ENCODE results near the gene BLOC1S5.

GRCh38 chr6:8108031-8108660, 44.0 kb upstream of the BLOC1S5 start:
- TF ChIP-seq MAX (IDR thresholded peaks at IDR 0.05) (peak; percentile 46; the same call in 1 of the 2 replicates), POLR2A (IDR thresholded peaks at IDR 0.05; ENCODE audit: insufficient read depth in 1 of 2, low read depth in 2 of 2, low read length in 2 of 2) (0 out of 4 replicates have a peak, but pooled peaks of 1 of the 2 experiments have one; percentile 41), AGO2 (optimal IDR thresholded peaks at IDR 0.05; ENCODE audit: low read depth, low read length) (no peak), SMAD3 (CRISPR knock-in tag; IDR thresholded peaks at IDR 0.05) (0 out of 2 replicates have a peak, but pooled peaks have one; percentile 11), KAT7 (CRISPR knock-in tag; IDR thresholded peaks at IDR 0.05; ENCODE audit: borderline replicate concordance) (no peak), EHMT2 (IDR thresholded peaks at IDR 0.05; ENCODE audit: borderline replicate concordance, low read depth, low read length) (no peak)
- TF ChIP-seq, protein P1, sequence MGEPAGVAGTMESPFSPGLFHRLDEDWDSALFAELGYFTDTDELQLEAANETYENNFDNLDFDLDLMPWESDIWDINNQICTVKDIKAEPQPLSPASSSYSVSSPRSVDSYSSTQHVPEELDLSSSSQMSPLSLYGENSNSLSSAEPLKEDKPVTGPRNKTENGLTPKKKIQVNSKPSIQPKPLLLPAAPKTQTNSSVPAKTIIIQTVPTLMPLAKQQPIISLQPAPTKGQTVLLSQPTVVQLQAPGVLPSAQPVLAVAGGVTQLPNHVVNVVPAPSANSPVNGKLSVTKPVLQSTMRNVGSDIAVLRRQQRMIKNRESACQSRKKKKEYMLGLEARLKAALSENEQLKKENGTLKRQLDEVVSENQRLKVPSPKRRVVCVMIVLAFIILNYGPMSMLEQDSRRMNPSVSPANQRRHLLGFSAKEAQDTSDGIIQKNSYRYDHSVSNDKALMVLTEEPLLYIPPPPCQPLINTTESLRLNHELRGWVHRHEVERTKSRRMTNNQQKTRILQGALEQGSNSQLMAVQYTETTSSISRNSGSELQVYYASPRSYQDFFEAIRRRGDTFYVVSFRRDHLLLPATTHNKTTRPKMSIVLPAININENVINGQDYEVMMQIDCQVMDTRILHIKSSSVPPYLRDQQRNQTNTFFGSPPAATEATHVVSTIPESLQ (CRISPR knock-in tag; conservative IDR thresholded peaks at IDR 0.05) = no peak
- TF ChIP-seq, protein P2, sequence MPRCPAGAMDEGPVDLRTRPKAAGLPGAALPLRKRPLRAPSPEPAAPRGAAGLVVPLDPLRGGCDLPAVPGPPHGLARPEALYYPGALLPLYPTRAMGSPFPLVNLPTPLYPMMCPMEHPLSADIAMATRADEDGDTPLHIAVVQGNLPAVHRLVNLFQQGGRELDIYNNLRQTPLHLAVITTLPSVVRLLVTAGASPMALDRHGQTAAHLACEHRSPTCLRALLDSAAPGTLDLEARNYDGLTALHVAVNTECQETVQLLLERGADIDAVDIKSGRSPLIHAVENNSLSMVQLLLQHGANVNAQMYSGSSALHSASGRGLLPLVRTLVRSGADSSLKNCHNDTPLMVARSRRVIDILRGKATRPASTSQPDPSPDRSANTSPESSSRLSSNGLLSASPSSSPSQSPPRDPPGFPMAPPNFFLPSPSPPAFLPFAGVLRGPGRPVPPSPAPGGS (CRISPR knock-in tag; IDR thresholded peaks at IDR 0.05) = no peak
- TF ChIP-seq, protein P3, sequence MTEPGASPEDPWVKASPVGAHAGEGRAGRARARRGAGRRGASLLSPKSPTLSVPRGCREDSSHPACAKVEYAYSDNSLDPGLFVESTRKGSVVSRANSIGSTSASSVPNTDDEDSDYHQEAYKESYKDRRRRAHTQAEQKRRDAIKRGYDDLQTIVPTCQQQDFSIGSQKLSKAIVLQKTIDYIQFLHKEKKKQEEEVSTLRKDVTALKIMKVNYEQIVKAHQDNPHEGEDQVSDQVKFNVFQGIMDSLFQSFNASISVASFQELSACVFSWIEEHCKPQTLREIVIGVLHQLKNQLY (CRISPR knock-in tag; IDR thresholded peaks at IDR 0.05) = peak; percentile 72; the same call in 1 of the 2 replicates
- TF ChIP-seq, protein P4, sequence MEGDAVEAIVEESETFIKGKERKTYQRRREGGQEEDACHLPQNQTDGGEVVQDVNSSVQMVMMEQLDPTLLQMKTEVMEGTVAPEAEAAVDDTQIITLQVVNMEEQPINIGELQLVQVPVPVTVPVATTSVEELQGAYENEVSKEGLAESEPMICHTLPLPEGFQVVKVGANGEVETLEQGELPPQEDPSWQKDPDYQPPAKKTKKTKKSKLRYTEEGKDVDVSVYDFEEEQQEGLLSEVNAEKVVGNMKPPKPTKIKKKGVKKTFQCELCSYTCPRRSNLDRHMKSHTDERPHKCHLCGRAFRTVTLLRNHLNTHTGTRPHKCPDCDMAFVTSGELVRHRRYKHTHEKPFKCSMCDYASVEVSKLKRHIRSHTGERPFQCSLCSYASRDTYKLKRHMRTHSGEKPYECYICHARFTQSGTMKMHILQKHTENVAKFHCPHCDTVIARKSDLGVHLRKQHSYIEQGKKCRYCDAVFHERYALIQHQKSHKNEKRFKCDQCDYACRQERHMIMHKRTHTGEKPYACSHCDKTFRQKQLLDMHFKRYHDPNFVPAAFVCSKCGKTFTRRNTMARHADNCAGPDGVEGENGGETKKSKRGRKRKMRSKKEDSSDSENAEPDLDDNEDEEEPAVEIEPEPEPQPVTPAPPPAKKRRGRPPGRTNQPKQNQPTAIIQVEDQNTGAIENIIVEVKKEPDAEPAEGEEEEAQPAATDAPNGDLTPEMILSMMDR (CRISPR knock-in tag; IDR thresholded peaks at IDR 0.05) = no peak
- TF ChIP-seq, protein P5, sequence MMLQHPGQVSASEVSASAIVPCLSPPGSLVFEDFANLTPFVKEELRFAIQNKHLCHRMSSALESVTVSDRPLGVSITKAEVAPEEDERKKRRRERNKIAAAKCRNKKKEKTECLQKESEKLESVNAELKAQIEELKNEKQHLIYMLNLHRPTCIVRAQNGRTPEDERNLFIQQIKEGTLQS (CRISPR knock-in tag; IDR thresholded peaks at IDR 0.05) = peak; percentile 89
